HUDEP-2 (cell line): ENCODE data around the gene CHCHD6.

Source experiments
- DNase-seq, 76 experiments: peaks; one replicate each; lab custom pipeline; 2025; ENCODE audit not compliant: unreplicated experiment in 76 of 76; lab: John Stamatoyannopoulos, UW

CHCHD6 gene

GRCh38 chr3:126889276-126890201, 185.5 kb downstream of the CHCHD6 start:
- no peak for DNase-seq

DNA sequence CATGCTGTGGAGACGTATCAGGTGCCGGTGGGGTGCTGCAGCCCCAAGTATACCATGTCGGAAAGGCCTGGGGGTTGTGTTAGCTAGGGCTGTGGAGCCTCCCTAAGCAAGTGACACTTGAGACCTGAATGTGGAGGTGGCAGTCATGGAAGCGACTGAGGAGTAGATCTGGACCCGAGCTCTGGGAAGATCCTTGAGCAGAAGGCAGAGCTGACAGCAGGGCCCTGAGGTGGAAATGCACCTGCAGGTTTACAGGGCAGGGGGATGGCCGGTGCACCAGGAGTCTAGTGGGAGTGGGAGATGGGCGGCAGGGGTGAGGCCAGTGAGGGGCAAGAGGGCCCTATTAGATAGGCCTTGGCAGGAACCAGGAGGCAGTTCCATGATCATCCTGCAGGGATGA, 187.1 kb downstream of the CHCHD6 start:
- DNase-seq = no peak

- DNase-seq = no peak
Observed at GRCh38 chr3:126891791-126892190, 187.8 kb downstream of the CHCHD6 start.

- DNase-seq = no peak
Observed at GRCh38 chr3:126893651-126894050, 189.6 kb downstream of the CHCHD6 start.

GRCh38 chr3:126894475-126894874, 190.4 kb downstream of the CHCHD6 start:
- no peak for DNase-seq

DNA sequence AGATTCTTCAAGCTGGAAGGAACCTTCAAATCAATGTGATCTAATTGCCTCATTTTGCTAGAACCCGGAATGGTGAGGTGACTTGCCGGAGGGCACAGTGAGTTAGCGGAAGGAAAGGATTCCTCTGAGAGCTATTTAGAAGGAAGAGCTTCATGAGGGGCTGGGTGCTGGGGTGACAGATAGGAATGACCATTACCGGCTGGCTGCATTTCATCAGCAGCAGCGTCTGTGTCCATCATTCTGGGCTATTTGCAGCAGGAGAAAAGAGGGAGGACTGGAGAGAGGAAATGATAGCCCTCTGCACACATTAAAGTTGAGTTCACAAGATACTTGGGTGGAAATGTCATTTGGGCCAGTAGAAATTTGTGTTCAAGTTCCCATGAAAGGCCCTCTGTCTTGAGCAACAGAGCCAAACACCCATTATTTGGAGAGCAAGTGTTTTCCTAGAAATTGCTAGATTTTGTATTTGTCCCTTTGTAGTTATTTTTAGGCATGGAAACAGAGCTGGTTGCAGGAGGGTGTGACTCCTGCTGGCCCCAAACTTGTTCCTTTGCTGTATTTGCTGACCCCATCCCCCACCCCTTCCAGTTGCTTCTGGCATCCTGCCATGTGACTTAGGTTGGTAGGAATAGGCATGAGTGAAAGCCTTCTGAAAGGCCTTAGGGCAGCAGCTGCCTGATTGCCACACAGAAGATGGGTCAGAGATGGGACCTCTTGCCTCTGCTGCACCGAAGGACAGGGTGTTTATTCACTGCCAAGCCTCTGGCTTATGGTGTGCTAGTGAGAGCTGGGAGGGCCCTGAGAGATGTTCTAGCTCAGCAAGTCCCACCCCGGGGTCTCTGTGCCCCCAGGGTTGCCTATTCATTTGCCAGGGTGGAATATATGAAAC, 191.4 kb downstream of the CHCHD6 start:
- peak in 3 of 76 experiments; percentile 10 to 36 (median 25) for DNase-seq

DNA sequence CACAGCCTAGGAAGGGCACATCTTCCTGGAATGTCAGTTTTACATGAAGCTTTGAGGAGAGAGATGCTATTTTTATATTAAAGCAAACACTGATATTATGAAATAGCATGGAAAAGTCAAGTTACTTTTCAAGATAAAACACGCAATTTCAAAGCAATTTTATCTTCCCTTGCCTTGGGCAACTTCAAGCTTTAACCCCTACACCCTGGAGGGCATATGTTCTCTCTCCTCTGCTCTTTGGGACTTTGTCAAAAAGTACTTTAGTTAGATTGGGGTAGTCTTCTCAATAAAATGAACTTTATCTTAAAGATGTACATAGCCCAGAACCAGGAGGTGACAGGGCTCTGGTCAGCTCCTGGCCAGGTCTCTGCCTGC, 192.0 kb downstream of the CHCHD6 start:
- no peak for DNase-seq

DNA sequence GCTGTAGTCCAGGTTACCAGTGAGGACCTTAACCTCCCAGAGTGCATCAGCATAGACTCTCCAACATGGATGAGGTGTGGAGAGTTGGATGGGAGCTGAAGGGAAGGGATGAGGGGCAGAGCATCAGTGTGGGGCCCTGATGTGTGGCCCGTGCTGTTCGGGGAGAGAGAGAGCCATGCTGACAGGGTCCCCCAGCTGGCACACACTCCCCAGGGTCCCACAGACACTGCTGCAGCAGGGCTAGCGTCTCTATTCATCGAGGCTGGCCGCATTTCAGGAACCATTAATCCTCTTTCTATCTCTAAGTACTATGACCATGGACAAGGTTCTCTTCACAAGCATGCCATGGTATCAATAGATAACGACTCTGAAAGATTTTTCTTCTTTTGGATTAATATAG, 192.9 kb downstream of the CHCHD6 start:
- DNase-seq = no peak

- DNase-seq = no peak
Observed at GRCh38 chr3:126897943-126898342, 193.9 kb downstream of the CHCHD6 start.

DNA sequence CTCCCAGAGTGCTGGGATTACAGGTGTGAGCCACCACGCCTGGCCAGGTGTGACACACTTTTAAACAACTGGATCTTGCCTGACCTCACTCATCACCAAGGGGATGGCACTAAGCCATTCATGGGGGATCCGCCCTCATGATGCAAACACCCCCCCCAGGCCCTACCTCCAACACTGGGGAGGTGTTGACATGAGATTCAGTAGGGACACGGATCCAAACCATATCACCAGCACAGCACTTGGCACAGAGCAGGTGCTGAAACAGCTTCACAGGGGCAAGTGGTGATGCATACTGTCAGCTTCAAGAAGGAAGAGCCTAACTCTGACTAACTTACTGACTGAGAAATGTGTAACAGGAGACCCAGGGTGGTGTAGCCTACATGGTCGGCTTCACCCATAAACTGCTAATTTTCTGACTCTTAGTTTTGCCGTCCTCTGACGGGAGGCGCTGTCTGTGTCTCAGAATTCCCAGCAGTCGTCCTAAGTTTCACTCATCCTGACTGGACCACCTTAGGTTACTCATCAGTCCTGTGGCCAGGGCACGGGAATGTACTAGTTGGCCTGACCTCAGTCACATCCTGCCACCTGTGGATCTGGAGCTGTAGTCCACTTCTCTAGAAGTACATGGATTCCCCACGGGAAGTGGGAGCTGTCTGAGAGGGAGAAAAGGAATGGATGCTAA, 197.0 kb downstream of the CHCHD6 start:
- DNase-seq = no peak

GRCh38 chr3:126901631-126902030, 197.6 kb downstream of the CHCHD6 start:
- no peak for DNase-seq

GRCh38 chr3:126903521-126903920, 199.5 kb downstream of the CHCHD6 start:
- peak in 16 of 76 experiments; percentile 4 to 23 (median 12) for DNase-seq

DNA sequence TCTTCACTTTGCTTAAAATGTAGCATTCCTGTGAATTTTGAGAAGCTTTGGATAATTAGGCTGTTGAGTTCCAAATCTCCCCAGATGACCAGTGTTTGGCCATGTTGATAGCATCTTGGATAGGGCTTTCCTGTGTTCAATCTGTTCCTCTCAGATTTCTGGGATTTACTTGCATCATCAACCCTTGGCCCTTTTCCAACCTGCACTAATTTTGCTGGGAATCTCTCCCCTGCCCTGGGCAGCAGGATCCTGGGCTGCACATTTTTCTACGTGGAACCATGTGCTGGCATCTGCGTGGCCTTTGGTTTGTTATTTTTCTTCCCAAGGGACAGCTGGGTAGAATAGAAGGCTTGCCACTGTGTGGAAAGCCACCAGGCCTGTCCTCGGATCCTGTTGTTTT, 203.5 kb downstream of the CHCHD6 start:
- no peak for DNase-seq

GRCh38 chr3:126908752-126909275, 204.8 kb downstream of the CHCHD6 start:
- peak in 49 of 76 experiments; percentile 2 to 63 (median 23) for DNase-seq

DNA sequence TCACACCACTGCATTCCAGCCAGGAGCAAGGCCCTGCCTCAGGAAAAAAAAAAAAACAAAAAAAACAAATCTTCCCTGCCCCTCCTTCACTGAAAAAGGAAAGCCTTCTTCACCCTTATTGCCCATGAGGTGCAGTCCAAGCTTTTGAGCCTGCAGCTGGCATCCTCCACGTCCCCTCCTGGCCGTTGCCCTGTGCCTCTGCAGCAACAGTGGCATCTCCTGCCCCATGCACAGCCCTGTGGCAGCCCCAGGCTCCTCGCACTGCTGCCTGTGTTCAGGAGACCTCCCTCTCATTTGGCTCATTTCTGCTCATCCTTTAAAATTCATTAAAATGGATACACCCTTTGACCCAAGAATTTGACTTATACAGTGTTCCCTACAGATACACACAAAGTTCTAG, 206.2 kb downstream of the CHCHD6 start:
- no peak for DNase-seq

GRCh38 chr3:126911162-126912026, 207.4 kb downstream of the CHCHD6 start:
- DNase-seq = peak in 74 of 76 experiments; percentile 9 to 90 (median 68)

GRCh38 chr3:126912027-126912422, 208.0 kb downstream of the CHCHD6 start:
- DNase-seq = no peak

GRCh38 chr3:126912491-126913195, 208.6 kb downstream of the CHCHD6 start:
- DNase-seq = no peak

GRCh38 chr3:126913524-126913923, 209.5 kb downstream of the CHCHD6 start:
- DNase-seq = no peak
